DMS 273 treated with DMSO at 0.1 percent for 48 hours (cell line): ENCODE data around the gene RNU6-9.
"Not testable (repeated sequence)": the region's sequence is repeated elsewhere in the genome, so short reads cannot be mapped to it uniquely, and the experiment has no call there.

Experiments used
- DNase-seq: peaks from one replicate; lab custom pipeline; 2025; lab: John Stamatoyannopoulos, UW

RNU6-9 gene

DNA sequence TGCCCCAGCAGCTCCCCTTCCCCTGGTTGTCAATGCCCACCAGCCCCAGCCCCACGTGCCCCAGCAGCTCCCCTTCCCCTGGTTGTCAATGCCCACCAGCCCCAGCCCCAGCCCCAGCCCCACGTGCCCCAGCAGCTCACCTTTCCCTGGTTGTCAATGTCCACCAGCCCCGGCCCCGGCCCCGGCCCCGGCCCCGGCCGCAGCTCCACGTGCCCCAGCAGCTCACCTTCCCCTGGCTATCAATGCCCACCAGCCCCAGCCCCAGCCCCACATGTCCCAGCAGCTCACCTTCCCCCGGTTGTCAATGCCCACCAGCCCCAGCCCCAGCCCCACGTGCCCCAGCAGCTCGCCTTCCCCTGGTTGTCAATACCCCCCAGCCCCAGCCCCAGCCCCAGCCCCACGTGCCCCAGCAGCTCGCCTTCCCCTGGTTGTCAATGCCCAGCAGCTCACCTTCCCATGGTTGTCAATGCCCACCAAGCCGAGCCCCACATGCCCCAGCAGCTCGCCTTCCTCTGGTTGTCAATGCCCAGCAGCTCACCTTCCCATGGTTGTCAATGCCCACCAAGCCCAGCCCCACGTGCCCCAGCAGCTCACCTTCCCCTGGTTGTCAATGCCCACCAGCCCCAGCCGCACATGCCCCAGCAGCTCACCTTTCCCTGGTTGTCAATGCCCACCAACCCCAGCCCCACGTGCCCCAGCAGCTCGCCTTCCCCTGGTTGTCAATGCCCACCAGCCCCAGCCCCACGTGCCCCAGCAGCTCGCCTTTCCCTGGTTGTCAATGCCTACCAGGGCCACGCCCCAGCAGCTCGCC, 14.3 kb upstream of the RNU6-9 start:
- not testable (repeated sequence) for DNase-seq

- no peak for DNase-seq
These were observed 13.4 kb upstream of the RNU6-9 start for GRCh38 chr19:879711-880438.

- no peak for DNase-seq
These were observed 11.8 kb upstream of the RNU6-9 start for GRCh38 chr19:881385-882071.

- DNase-seq: no peak
These were observed 10.3 kb upstream of the RNU6-9 start for GRCh38 chr19:882871-883497.

- no peak for DNase-seq
These were observed 9.5 kb upstream of the RNU6-9 start for GRCh38 chr19:883661-884211.

DNA sequence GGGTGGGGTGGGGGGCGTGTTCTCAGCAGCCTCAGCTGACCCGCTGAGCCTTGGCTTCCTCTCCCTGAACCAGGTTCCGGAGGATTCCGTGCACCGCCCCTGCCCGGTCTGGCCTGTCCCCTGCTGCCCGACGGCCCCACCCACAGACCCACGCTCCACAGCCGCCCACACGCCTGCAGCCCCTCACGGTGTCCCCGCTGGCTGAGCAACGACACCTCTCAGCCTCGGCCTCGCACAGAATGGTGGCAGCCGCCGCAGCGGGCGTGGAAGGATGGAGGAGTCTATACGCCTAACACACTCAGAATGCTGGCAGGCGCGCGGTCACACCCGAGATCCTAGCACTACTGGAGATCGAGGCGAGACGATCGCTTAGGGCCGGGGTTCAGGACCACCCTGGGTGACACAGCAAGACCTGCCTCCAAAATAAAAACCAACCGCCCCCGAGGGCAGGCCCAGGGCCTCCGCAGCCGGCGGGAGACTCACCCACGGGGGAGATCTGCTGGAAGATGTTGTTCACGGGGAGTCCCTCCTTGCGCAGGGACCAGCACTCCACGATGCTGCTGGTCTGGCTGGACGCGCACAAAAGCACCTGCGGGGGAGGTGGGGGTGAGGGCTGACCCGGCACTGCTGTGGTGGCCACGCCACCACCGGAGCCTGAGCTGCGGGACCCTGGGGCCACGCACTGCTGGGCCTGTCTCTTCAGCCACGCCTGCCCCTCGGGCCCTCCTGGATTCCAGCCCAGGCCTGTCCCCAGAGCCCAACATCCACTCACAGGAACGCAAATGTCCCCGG, 8.7 kb upstream of the RNU6-9 start:
- DNase-seq: no peak

DNA sequence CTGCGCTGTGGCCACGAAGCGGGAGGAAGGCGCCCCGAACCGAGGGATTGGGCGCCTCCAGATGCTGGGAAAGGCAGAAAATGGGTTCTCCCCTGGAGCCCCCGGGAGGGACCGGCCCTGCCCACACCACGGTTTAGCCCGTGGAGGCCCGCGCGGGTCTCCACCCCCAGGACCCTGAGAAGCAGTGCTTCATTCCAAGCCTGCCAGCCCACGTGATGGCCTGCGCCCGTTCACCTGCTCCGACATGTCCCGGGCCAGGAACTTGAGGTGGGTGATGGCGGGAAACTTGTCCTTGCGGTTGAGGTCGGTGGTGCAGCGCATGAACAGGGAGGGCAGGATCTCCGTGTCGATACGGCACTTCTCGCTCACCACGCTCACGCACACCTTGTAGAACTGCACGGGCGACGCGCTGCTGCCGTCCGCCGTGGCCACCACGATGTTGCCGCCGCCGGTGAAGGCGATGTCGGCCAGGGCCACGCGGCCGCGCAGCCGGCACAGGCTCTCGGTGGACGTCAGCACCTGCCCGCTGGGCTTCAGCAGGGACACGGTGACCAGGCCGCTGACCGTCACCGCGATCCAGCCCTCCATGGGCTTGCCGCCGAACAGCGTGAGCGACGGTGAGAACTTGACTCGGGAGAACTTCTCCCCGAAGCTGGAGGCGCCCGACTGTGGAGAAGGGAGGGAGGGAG, 7.6 kb upstream of the RNU6-9 start:
- no peak for DNase-seq

- DNase-seq: no peak
These were observed 6.2 kb upstream of the RNU6-9 start for GRCh38 chr19:887072-887471.

DNA sequence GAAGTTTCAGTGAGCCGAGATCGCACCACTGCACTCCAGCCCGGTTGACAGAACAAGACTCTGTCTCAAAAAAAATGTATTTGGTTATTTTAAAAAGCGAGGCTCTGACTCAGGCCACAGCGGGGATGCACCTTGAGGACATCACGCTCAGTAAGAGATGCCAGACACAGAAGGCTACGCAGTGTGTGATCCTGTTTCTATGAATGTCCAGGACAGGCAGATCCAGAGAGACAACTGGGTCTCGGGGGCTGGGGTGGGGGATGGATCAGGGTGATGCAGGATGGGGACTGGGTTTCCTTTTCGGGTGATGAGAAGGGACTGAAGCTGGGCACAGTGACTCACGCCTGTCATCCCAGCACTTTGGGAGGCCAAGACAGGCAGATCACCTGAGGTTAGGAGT, 5.7 kb upstream of the RNU6-9 start:
- DNase-seq: no peak

DNA sequence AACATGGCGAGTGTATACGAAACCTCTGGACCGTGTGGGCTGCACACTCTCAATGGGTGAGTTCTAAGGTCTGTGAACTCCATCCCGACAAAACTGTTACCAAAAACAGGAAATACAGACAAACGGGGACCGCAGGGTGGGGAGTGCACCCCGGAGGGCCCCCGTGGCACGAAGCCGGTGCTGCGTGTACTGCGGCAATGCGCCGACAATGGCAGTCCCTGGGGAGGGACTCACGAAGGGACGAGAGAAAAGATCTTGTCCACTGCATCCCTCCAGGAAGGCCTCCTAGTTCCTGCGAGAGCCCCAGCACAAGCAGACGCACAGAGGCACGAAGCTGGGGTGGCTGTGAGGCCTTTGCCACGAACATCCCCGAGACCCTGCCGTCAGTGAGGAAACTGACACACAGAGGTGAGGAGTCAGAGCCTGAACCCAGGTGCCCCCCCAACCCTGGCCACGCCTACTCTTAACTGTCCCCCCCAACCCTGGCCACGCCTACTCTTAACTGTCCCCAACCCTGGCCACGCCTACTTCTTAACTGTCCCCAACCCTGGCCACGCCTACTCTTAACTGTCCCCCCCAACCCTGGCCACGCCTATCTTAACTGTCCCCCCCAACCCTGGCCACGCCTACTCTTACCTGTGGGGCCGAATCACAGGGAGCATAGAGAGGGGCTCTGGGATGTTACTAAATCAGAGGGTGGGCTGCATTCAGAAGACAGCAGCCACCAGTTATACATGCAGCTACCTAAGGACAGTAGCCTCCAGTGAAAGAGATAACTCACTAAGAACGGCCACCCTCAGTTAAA, 4.5 kb upstream of the RNU6-9 start:
- no peak for DNase-seq

DNA sequence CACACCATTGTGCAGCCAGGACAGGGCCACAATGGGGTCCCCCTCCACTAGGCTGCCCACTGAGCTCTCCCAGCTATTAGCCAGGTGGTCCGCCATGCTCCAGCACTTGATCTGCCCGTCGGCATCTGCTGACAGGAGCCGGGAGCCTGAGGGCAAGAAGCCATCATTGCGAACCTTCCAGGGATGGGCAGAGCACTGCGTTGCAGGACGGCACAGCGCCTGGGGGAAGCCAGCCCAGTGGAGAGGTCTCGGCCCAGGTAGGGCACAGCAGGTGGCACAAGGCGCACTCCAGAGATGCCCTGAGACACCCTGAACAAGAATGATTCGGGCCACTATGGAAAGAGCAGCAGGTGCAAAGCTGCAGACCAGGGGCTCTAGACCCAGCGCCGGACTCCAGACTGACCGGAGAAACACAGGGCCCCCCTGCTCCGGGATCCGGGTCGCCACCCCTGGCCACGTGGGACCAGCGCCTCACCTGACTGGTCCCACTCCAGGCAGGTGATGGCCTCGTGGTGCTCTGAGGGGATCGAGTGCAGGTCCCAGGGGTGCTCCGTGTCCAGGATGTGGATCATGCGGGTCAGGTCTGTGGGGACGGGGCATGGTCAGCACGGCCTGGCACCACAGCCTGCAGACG, 3.5 kb upstream of the RNU6-9 start:
- no peak for DNase-seq

DNA sequence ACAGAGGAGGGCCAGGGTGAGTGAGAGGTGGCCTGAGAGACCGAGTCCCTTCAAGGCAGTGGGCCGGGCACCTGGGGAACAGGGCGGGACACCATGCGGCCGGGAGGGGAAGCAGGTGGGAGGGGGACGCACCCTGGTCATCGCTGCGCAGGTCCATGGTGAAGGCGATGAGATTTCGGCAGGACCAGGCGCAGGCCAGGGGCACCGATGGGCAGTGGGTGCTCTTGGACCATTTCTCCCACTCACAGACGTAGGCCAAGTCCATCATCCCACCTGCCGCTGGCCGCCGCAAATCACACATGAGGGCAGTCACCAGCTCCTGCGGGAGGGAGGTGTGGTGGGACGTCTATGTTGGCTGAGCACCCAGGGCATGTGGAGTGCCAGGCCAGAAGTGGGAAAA, 2.5 kb upstream of the RNU6-9 start:
- no peak for DNase-seq

GRCh38 chr19:891421-892200, 1.7 kb upstream of the RNU6-9 start:
- not testable (repeated sequence) for DNase-seq

DNA sequence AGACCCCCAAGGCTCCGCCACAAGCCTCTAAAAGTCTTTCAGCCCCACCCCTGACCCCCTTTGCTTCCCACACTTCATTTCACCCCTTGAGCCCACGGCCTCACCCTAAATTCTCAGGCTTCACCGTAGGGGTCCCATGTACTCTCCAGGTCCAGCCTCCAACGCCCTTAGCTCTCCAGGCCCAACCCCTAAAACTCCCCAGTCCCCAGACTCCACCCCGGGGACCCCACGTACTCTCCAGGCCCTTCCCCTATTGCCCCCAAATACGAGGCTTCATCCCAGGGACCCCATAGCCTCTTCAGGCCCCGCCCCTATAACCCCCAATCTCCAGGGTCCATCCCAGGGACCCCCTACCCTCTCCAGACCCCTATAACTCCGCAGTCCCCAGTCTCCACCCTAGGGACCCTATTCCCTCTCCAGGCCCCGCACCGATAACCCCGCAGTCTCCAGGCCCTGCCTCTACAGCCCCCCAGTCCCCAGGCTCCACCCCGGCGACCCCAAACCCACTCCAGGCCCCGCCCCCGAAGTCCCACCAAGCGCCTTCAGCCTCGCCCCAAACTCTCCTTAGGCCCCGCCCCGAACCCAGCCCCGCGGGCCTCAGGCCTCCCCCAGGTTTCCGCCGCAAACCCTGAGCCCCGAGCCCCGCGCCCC, 916 bp upstream of the RNU6-9 start:
- no peak for DNase-seq

GRCh38 chr19:896434-896833, 3.1 kb downstream of the RNU6-9 start:
- DNase-seq: no peak

GRCh38 chr19:896999-897398, 3.7 kb downstream of the RNU6-9 start:
- no peak for DNase-seq

DNA sequence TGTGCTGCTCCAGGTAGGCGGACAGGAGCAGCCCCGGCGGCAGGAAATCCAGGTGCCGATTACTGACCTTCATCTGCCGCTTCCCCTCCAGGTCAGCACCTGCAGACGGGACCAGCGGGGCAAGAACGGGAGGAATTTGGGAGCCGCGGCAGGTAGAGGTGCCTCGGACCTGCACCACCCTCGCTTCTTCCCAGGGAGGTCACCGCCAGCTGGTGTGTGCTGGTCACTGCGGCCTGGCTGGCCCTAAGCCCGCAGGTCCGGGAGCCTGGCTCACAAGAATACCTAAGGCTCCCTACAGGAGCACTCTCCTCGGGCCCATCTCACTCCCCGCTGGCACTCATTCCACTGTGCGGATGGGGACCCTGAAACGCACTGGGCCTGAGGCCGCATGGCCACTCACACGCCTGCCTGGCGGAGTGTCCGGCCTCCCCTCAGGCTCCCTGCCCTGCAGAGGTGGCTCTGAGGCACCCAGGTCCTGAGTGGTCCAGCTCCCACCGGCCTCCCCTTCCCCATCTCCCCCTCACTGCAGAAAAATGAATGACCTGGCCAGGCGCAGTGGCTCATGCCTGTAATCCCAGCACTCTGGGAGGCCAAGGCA, 4.3 kb downstream of the RNU6-9 start:
- DNase-seq: no peak

DNA sequence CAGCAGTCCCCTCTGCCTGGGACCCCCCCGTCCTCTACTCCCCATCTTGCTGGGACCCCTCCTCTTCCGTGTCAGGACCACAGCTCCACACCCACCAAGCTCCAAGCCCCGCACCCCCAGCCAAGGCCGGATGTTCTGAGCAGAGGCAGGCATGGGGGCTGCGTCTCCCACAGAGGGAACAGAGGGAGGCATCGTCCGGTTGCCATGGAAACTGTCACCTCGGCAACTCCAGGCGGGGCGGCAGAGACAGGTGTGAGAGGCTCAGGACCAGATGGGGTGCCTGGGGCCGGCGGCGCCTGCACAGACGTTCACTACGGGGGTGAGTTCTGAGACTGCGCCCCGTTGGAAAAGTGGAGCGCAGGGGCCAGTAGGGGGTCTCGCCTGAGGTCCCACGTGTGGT, 5.4 kb downstream of the RNU6-9 start:
- peak; percentile 66 for DNase-seq
